Measurements from ENCODE around the gene WDR45B. TPM values are rescaled to one million over a fixed set of nuclear protein-coding genes. Genes with fewer than 3 reads are reported as not detected.

WDR45B gene
- total RNA-seq, 1 experiment from 2014 or later, result 132 TPM

DNA sequence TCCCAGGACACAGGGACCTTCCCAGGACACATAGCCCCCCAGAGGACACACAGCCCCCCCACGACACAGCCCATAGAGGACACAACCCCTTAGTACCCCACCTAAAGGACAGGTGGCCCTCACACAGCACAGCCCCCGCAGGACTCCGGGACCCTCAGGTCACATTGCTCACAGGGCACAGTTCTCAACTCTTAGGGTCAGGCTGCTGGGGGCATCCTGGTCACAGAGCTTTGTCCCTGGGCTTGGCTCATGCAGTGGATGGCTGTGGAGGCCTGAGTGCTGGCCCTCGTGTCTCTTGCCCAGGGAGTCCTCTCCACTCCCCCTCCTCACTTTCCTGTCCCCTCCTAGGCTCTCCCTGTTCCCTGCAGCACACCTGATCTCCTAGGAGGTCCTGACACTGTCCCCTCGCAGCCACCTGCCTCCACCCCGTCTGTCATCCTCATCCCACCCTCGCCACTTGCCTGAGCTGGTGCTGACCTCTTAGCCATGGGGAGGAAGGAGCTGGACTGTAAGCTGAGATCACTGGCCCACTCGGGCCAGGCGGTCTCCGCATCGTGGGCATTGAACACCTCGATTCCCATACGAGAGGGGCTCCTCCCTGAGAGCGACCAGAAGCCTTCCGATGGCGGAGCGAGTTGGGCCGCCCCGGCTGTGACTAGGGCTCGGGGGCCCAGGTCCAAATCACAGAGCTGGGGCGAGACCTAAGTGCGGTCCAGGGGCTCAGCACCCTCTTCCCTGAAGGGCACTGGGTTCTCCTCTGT lies 1.4 kb upstream of the WDR45B start:
- ChIA-PET CTCF (no interaction called here), POLR2A (no interaction called here)
- in situ Hi-C loops (cut with HindIII; ENCODE audit: low pct_unique_long_range_greater_than_20kb, low sequenced_read_pairs), result no loop called here
- no TSS peak for BruUV-seq (replicated peaks)
- Histone ChIP-seq H3K4me1 (ENCODE audit: control insufficient read depth, insufficient read depth, low read length) (peaks cover 9% of the 10 kb centered on the region), H3K27me3 (ENCODE audit: control insufficient read depth, insufficient read depth, low read length) (no peaks in the 10 kb centered on the region), H3K27ac (ENCODE audit: low read length) (peak overlapping the region; percentile 84), H3K36me3 (ENCODE audit: control insufficient read depth, insufficient read depth, low read length) (peaks cover 10% of the 10 kb centered on the region; the same call in 1 of the 2 replicates), H3K9me3 (ENCODE audit: control insufficient read depth, insufficient read depth, low read depth, low read length) (no peaks in the 10 kb centered on the region), H3K4me3 (ENCODE audit: low read depth in 2 of 2, low read length in 2 of 2) (no peak overlapping the region)
- intact Hi-C loops (cut with micrococcal nuclease; ENCODE audit: unreplicated experiment), result no loop called here
- no peak for ATAC-seq
- no peak for DNase-seq (ENCODE audit: low read depth, low spot score)
- TF ChIP-seq SIN3A (IDR thresholded peaks at IDR 0.05; ENCODE audit: borderline replicate concordance, insufficient read depth, low read depth, low read length) (no peak), POLR2AphosphoS5 (IDR thresholded peaks at IDR 0.05; ENCODE audit: low read depth, low read length) (no peak), TCF7L2 (IDR thresholded peaks at IDR 0.05; ENCODE audit: low read depth, low read length) (no peak)
- TF ChIP-seq, protein P1, sequence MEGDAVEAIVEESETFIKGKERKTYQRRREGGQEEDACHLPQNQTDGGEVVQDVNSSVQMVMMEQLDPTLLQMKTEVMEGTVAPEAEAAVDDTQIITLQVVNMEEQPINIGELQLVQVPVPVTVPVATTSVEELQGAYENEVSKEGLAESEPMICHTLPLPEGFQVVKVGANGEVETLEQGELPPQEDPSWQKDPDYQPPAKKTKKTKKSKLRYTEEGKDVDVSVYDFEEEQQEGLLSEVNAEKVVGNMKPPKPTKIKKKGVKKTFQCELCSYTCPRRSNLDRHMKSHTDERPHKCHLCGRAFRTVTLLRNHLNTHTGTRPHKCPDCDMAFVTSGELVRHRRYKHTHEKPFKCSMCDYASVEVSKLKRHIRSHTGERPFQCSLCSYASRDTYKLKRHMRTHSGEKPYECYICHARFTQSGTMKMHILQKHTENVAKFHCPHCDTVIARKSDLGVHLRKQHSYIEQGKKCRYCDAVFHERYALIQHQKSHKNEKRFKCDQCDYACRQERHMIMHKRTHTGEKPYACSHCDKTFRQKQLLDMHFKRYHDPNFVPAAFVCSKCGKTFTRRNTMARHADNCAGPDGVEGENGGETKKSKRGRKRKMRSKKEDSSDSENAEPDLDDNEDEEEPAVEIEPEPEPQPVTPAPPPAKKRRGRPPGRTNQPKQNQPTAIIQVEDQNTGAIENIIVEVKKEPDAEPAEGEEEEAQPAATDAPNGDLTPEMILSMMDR (IDR thresholded peaks at IDR 0.05), result no peak
- TF ChIP-seq, protein P2, sequence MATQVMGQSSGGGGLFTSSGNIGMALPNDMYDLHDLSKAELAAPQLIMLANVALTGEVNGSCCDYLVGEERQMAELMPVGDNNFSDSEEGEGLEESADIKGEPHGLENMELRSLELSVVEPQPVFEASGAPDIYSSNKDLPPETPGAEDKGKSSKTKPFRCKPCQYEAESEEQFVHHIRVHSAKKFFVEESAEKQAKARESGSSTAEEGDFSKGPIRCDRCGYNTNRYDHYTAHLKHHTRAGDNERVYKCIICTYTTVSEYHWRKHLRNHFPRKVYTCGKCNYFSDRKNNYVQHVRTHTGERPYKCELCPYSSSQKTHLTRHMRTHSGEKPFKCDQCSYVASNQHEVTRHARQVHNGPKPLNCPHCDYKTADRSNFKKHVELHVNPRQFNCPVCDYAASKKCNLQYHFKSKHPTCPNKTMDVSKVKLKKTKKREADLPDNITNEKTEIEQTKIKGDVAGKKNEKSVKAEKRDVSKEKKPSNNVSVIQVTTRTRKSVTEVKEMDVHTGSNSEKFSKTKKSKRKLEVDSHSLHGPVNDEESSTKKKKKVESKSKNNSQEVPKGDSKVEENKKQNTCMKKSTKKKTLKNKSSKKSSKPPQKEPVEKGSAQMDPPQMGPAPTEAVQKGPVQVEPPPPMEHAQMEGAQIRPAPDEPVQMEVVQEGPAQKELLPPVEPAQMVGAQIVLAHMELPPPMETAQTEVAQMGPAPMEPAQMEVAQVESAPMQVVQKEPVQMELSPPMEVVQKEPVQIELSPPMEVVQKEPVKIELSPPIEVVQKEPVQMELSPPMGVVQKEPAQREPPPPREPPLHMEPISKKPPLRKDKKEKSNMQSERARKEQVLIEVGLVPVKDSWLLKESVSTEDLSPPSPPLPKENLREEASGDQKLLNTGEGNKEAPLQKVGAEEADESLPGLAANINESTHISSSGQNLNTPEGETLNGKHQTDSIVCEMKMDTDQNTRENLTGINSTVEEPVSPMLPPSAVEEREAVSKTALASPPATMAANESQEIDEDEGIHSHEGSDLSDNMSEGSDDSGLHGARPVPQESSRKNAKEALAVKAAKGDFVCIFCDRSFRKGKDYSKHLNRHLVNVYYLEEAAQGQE (IDR thresholded peaks at IDR 0.05; ENCODE audit: insufficient read depth in 1 of 2, low read depth in 2 of 2, low read length in 1 of 2), result no peak

DNA sequence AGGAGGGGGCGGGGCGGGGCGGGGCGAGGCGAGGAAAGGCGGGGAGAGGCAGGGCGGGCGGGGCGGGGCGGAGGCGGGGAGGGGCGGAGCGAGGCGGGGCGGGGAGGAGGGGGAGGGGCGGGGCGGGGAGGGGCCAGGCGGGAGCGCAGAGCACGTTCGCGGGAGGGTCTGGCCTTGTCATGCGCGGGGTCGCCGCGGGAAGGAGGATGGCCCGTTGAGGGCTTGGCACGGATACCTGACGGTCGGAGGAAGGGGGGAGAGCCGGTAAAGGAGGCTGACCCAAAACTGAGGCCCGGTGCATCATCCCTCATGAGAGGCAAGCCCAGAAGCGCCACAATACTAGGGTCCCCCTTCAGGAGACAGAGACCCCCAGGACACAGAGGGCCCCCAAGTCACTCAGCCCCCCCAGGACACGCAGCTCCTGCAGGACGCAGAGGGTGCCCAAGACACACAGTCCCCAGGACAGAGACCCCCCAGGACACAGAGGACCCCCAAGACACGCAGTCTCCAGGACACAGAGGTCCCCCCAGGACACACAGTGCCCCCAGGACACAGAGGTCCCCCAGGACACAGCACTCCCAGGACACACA lies 593 bp upstream of the WDR45B start:
- BruUV-seq (replicated peaks), result no TSS peak
- peak; percentile 36; the same call in 1 of the 2 replicates for ATAC-seq
- CTCF ChIA-PET, result no interaction called here
- H3K4me3 ChIP-seq (ENCODE audit: low read depth in 2 of 2, low read length in 2 of 2), result peak overlapping the region; percentile 46 to 66
- in situ Hi-C loops (cut with HindIII; ENCODE audit: low pct_unique_long_range_greater_than_20kb, low sequenced_read_pairs), result no loop called here
- no peaks in the 10 kb centered on the region for H3K27me3 ChIP-seq (ENCODE audit: control insufficient read depth, insufficient read depth, low read length)
- no peaks in the 10 kb centered on the region for H3K9me3 ChIP-seq (ENCODE audit: control insufficient read depth, insufficient read depth, low read depth, low read length)
- no peak for DNase-seq (ENCODE audit: low read depth, low spot score)
- TF ChIP-seq, protein P1 (IDR thresholded peaks at IDR 0.05), result no peak
- no peak for TF ChIP-seq TCF7L2 (IDR thresholded peaks at IDR 0.05; ENCODE audit: low read depth, low read length)
- TF ChIP-seq SIN3A (IDR thresholded peaks at IDR 0.05; ENCODE audit: borderline replicate concordance, insufficient read depth, low read depth, low read length), result no peak
- TF ChIP-seq POLR2AphosphoS5 (IDR thresholded peaks at IDR 0.05; ENCODE audit: low read depth, low read length), result no peak
- POLR2A ChIA-PET, result no interaction called here
- H3K27ac ChIP-seq (ENCODE audit: low read length), result peak overlapping the region; percentile 84
- intact Hi-C loops (cut with micrococcal nuclease; ENCODE audit: unreplicated experiment), result no loop called here
- H3K36me3 ChIP-seq (ENCODE audit: control insufficient read depth, insufficient read depth, low read length), result peaks cover 17% of the 10 kb centered on the region; the same call in 1 of the 2 replicates
- peaks cover 8% of the 10 kb centered on the region for H3K4me1 ChIP-seq (ENCODE audit: control insufficient read depth, insufficient read depth, low read length)
